ENCODE data around the gene TBXA2R. TPM values are rescaled to one million over a fixed set of nuclear protein-coding genes. Genes with fewer than 3 reads are reported as not detected.
A peak's percentile ranks its signal among the peaks of the same experiment; 100 is the strongest.
"Not testable (repeated sequence)": the region's sequence is repeated elsewhere in the genome, so short reads cannot be mapped to it uniquely, and the experiment has no call there.

The TBXA2R gene
- total RNA-seq, 1 experiment from 2014 or later = 0.15 TPM

- no peaks in the 10 kb centered on the region for H3K9me2 ChIP-seq (replicated peaks; ENCODE audit: insufficient read depth, low read length)
- no peaks in the 10 kb centered on the region for H3K27me3 ChIP-seq (ENCODE audit: low read length)
- H3K36me3 ChIP-seq (ENCODE audit: insufficient read depth, low read length) = no peaks in the 10 kb centered on the region
- H3K4me2 ChIP-seq (ENCODE audit: low read depth, low read length, poor library complexity, severe bottlenecking) = no peak overlapping the region
- no peaks in the 10 kb centered on the region for H3K79me2 ChIP-seq (ENCODE audit: low read length)
- H3K4me3 ChIP-seq (ENCODE audit: low read length) = no peak overlapping the region
- no peak overlapping the region for H2AFZ ChIP-seq (ENCODE audit: low read length)
- no peaks in the 10 kb centered on the region for H4K20me1 ChIP-seq (ENCODE audit: insufficient read depth, low read depth, low read length)
- H3K9me3 ChIP-seq (ENCODE audit: low read length) = no peaks in the 10 kb centered on the region
- H3K9ac ChIP-seq (ENCODE audit: low read length) = no peak overlapping the region
- H3K4me1 ChIP-seq (ENCODE audit: low read length) = no peaks in the 10 kb centered on the region; the same call in 1 of the 2 replicates
- no peak overlapping the region for H3K27ac ChIP-seq (ENCODE audit: low read length)
- no peak for DNase-seq
These were observed 27.9 kb upstream of the TBXA2R start for GRCh38 chr19:3634496-3635045.

GRCh38 chr19:3633559-3633988 lies 26.9 kb upstream of the TBXA2R start:
- Histone ChIP-seq H3K27me3 (ENCODE audit: low read length) (no peaks in the 10 kb centered on the region), H3K9me2 (replicated peaks; ENCODE audit: insufficient read depth, low read length) (no peaks in the 10 kb centered on the region), H3K4me1 (ENCODE audit: low read length) (no peaks in the 10 kb centered on the region; the same call in 1 of the 2 replicates), H2AFZ (ENCODE audit: low read length) (no peak overlapping the region), H3K27ac (ENCODE audit: low read length) (no peak overlapping the region), H4K20me1 (ENCODE audit: insufficient read depth, low read depth, low read length) (no peaks in the 10 kb centered on the region), H3K36me3 (ENCODE audit: insufficient read depth, low read length) (no peaks in the 10 kb centered on the region), H3K9ac (ENCODE audit: low read length) (no peak overlapping the region), H3K9me3 (ENCODE audit: low read length) (no peaks in the 10 kb centered on the region), H3K4me2 (ENCODE audit: low read depth, low read length, poor library complexity, severe bottlenecking) (no peak overlapping the region), H3K79me2 (ENCODE audit: low read length) (no peaks in the 10 kb centered on the region), H3K4me3 (ENCODE audit: low read length) (no peak overlapping the region)
- no peak for DNase-seq

- H4K20me1 ChIP-seq (ENCODE audit: insufficient read depth, low read depth, low read length) = no peaks in the 10 kb centered on the region
- H3K9ac ChIP-seq (ENCODE audit: low read length) = no peak overlapping the region
- no peak overlapping the region for H3K4me3 ChIP-seq (ENCODE audit: low read length)
- no peaks in the 10 kb centered on the region for H3K9me3 ChIP-seq (ENCODE audit: low read length)
- H3K4me1 ChIP-seq (ENCODE audit: low read length) = no peaks in the 10 kb centered on the region; the same call in 1 of the 2 replicates
- H3K79me2 ChIP-seq (ENCODE audit: low read length) = no peaks in the 10 kb centered on the region
- no peak overlapping the region for H2AFZ ChIP-seq (ENCODE audit: low read length)
- no peak overlapping the region for H3K4me2 ChIP-seq (ENCODE audit: low read depth, low read length, poor library complexity, severe bottlenecking)
- H3K36me3 ChIP-seq (ENCODE audit: insufficient read depth, low read length) = no peaks in the 10 kb centered on the region
- no peak for DNase-seq
- H3K27me3 ChIP-seq (ENCODE audit: low read length) = no peaks in the 10 kb centered on the region
- no peaks in the 10 kb centered on the region for H3K9me2 ChIP-seq (replicated peaks; ENCODE audit: insufficient read depth, low read length)
- no peak overlapping the region for H3K27ac ChIP-seq (ENCODE audit: low read length)
These were observed 26.3 kb upstream of the TBXA2R start for GRCh38 chr19:3632739-3633558.

GRCh38 chr19:3632098-3632497 lies 25.4 kb upstream of the TBXA2R start:
- no peaks in the 10 kb centered on the region for H3K9me3 ChIP-seq (ENCODE audit: low read length)
- H3K79me2 ChIP-seq (ENCODE audit: low read length) = no peaks in the 10 kb centered on the region
- no peak overlapping the region for H3K4me3 ChIP-seq (ENCODE audit: low read length)
- H3K9ac ChIP-seq (ENCODE audit: low read length) = no peak overlapping the region
- no peak overlapping the region for H3K4me2 ChIP-seq (ENCODE audit: low read depth, low read length, poor library complexity, severe bottlenecking)
- H3K27ac ChIP-seq (ENCODE audit: low read length) = no peak overlapping the region
- H4K20me1 ChIP-seq (ENCODE audit: insufficient read depth, low read depth, low read length) = no peaks in the 10 kb centered on the region
- H2AFZ ChIP-seq (ENCODE audit: low read length) = no peak overlapping the region
- H3K36me3 ChIP-seq (ENCODE audit: insufficient read depth, low read length) = no peaks in the 10 kb centered on the region
- H3K4me1 ChIP-seq (ENCODE audit: low read length) = peaks cover 4% of the 10 kb centered on the region
- no peak for DNase-seq
- no peaks in the 10 kb centered on the region for H3K9me2 ChIP-seq (replicated peaks; ENCODE audit: insufficient read depth, low read length)
- no peaks in the 10 kb centered on the region for H3K27me3 ChIP-seq (ENCODE audit: low read length)

- H3K4me3 ChIP-seq (ENCODE audit: low read length) = no peak overlapping the region
- peaks cover 1% of the 10 kb centered on the region; the same call in 1 of the 2 replicates for H4K20me1 ChIP-seq (ENCODE audit: insufficient read depth, low read depth, low read length)
- no peak overlapping the region for H2AFZ ChIP-seq (ENCODE audit: low read length)
- no peaks in the 10 kb centered on the region for H3K9me2 ChIP-seq (replicated peaks; ENCODE audit: insufficient read depth, low read length)
- peaks cover 4% of the 10 kb centered on the region for H3K4me1 ChIP-seq (ENCODE audit: low read length)
- H3K9me3 ChIP-seq (ENCODE audit: low read length) = no peaks in the 10 kb centered on the region
- H3K27me3 ChIP-seq (ENCODE audit: low read length) = no peaks in the 10 kb centered on the region
- H3K79me2 ChIP-seq (ENCODE audit: low read length) = peaks cover 3% of the 10 kb centered on the region
- no peak overlapping the region for H3K4me2 ChIP-seq (ENCODE audit: low read depth, low read length, poor library complexity, severe bottlenecking)
- DNase-seq = no peak
- H3K9ac ChIP-seq (ENCODE audit: low read length) = no peak overlapping the region
- H3K36me3 ChIP-seq (ENCODE audit: insufficient read depth, low read length) = no peaks in the 10 kb centered on the region
- no peak overlapping the region for H3K27ac ChIP-seq (ENCODE audit: low read length)
These were observed 24.6 kb upstream of the TBXA2R start for GRCh38 chr19:3631053-3631861.

GRCh38 chr19:3628766-3629165 lies 22.1 kb upstream of the TBXA2R start:
- H3K4me3 ChIP-seq (ENCODE audit: low read length); H3K36me3 ChIP-seq (ENCODE audit: insufficient read depth, low read length); H3K9ac ChIP-seq (ENCODE audit: low read length); H3K9me3 ChIP-seq (ENCODE audit: low read length); H3K4me2 ChIP-seq (ENCODE audit: low read depth, low read length, poor library complexity, severe bottlenecking); H2AFZ ChIP-seq (ENCODE audit: low read length); H3K27ac ChIP-seq (ENCODE audit: low read length); H3K27me3 ChIP-seq (ENCODE audit: low read length); DNase-seq; H3K9me2 ChIP-seq (replicated peaks; ENCODE audit: insufficient read depth, low read length): not testable (repeated sequence)
- H4K20me1 ChIP-seq (ENCODE audit: insufficient read depth, low read depth, low read length) = peaks cover 17% of the 10 kb centered on the region; the same call in 1 of the 2 replicates
- peaks cover 18% of the 10 kb centered on the region for H3K4me1 ChIP-seq (ENCODE audit: low read length)
- H3K79me2 ChIP-seq (ENCODE audit: low read length) = peaks cover 26% of the 10 kb centered on the region

GRCh38 chr19:3627351-3627723 lies 20.7 kb upstream of the TBXA2R start:
- Histone ChIP-seq H3K79me2 (ENCODE audit: low read length) (peaks cover 30% of the 10 kb centered on the region), H3K9ac (ENCODE audit: low read length) (no peak overlapping the region), H2AFZ (ENCODE audit: low read length) (no peak overlapping the region), H4K20me1 (ENCODE audit: insufficient read depth, low read depth, low read length) (peaks cover 17% of the 10 kb centered on the region; the same call in 1 of the 2 replicates), H3K36me3 (ENCODE audit: insufficient read depth, low read length) (no peaks in the 10 kb centered on the region), H3K27me3 (ENCODE audit: low read length) (no peaks in the 10 kb centered on the region), H3K4me3 (ENCODE audit: low read length) (no peak overlapping the region), H3K9me3 (ENCODE audit: low read length) (no peaks in the 10 kb centered on the region), H3K27ac (ENCODE audit: low read length) (no peak overlapping the region), H3K4me2 (ENCODE audit: low read depth, low read length, poor library complexity, severe bottlenecking) (peak overlapping the region; percentile 6), H3K4me1 (ENCODE audit: low read length) (peaks cover 18% of the 10 kb centered on the region), H3K9me2 (replicated peaks; ENCODE audit: insufficient read depth, low read length) (no peaks in the 10 kb centered on the region)
- DNase-seq = no peak

Measured in Karpas-422 (cell line).